HG02588 (cell line): ENCODE data around the gene PCDH15.

Experiments
- ATAC-seq: cut with Tn5 transposase; IDR thresholded peaks from one replicate; pipeline ENCODE4 v1.9.1; 2021; ENCODE audit warnings: mild to moderate bottlenecking, moderate library complexity; ENCODE audit not compliant: unreplicated experiment

Gene PCDH15

GRCh38 chr10:54708591-54708990 lies 92.4 kb downstream of the PCDH15 start:
- ATAC-seq, result no peak

- no peak for ATAC-seq
These were observed 93.0 kb downstream of the PCDH15 start for GRCh38 chr10:54708021-54708420.

GRCh38 chr10:54702583-54703485 lies 98.2 kb downstream of the PCDH15 start:
- no peak for ATAC-seq

- ATAC-seq, result no peak
These were observed 109.7 kb downstream of the PCDH15 start for GRCh38 chr10:54691331-54691730.

GRCh38 chr10:54682554-54682953 lies 118.5 kb downstream of the PCDH15 start:
- no peak for ATAC-seq

- ATAC-seq, result no peak
These were observed 119.9 kb downstream of the PCDH15 start for GRCh38 chr10:54681136-54681535.

GRCh38 chr10:54667136-54667535 lies 133.9 kb downstream of the PCDH15 start:
- ATAC-seq, result no peak

GRCh38 chr10:54666192-54666591 lies 134.8 kb downstream of the PCDH15 start:
- no peak for ATAC-seq

GRCh38 chr10:54665095-54665494 lies 135.9 kb downstream of the PCDH15 start:
- ATAC-seq, result no peak

GRCh38 chr10:54660397-54660796 lies 140.6 kb downstream of the PCDH15 start:
- no peak for ATAC-seq

- ATAC-seq, result no peak
These were observed 144.4 kb downstream of the PCDH15 start for GRCh38 chr10:54656643-54657042.

- no peak for ATAC-seq
These were observed 147.5 kb downstream of the PCDH15 start for GRCh38 chr10:54653518-54653917.

- ATAC-seq, result no peak
These were observed 150.5 kb downstream of the PCDH15 start for GRCh38 chr10:54650547-54650946.

GRCh38 chr10:54622017-54622416 lies 179.0 kb downstream of the PCDH15 start:
- no peak for ATAC-seq

GRCh38 chr10:54620352-54620751 lies 180.7 kb downstream of the PCDH15 start:
- no peak for ATAC-seq

GRCh38 chr10:54614072-54614471 lies 187.0 kb downstream of the PCDH15 start:
- ATAC-seq, result no peak

- ATAC-seq, result no peak
These were observed 187.9 kb downstream of the PCDH15 start for GRCh38 chr10:54613162-54613561.

- no peak for ATAC-seq
These were observed 191.6 kb downstream of the PCDH15 start for GRCh38 chr10:54609423-54609822.

GRCh38 chr10:54607983-54608382 lies 193.0 kb downstream of the PCDH15 start:
- no peak for ATAC-seq

- ATAC-seq, result no peak
These were observed 206.7 kb downstream of the PCDH15 start for GRCh38 chr10:54594289-54594688.

GRCh38 chr10:54587971-54588370 lies 213.1 kb downstream of the PCDH15 start:
- no peak for ATAC-seq

GRCh38 chr10:54585572-54585971 lies 215.5 kb downstream of the PCDH15 start:
- no peak for ATAC-seq

GRCh38 chr10:54577682-54578081 lies 223.3 kb downstream of the PCDH15 start:
- ATAC-seq, result no peak
